Activated B cell treated with CpG ODN at 0.5 μM for 24 hours (primary cell): Measurements from ENCODE around the gene SHISAL2A. TPM values are rescaled to one million over a fixed set of nuclear protein-coding genes. Genes with fewer than 3 reads are reported as not detected.
"Not testable (repeated sequence)": the region's sequence is repeated elsewhere in the genome, so short reads cannot be mapped to it uniquely, and the experiment has no call there.

Experiments
- ATAC-seq: fragments of 200-7000 bp; cut with Tn5 transposase; one replicate; pipeline ENCODE4 v1.10.0; 2021; ENCODE audit warnings: low read depth, mild to moderate bottlenecking, moderate library complexity
- CTCF ChIA-PET: fragments of 350-600 bp; sonication (Branson Sonifier 250); formaldehyde crosslinking; loops from one replicate; lab custom pipeline; 2021; ENCODE audit warnings: antibody characterized with exemption; lab: Charles Lee
- POLR2A ChIA-PET: fragments of 350-600 bp; sonication (Branson Sonifier 250); formaldehyde crosslinking; loops from one replicate; lab custom pipeline; 2021; ENCODE audit warnings: antibody characterized with exemption; lab: Charles Lee
- DNase-seq: peaks from one replicate; pipeline ENCODE4 v3.0.0; 2022
- H3K27ac Mint-ChIP-seq: one replicate; pipeline ENCODE4 v1.8.0; 2020; ENCODE audit warnings: mixed read lengths
- H3K27me3 Mint-ChIP-seq: one replicate; pipeline ENCODE4 v1.8.0; 2021; ENCODE audit warnings: mixed read lengths
- H3K36me3 Mint-ChIP-seq: one replicate; pipeline ENCODE4 v1.8.0; 2021; ENCODE audit warnings: low read depth, mixed read lengths
- H3K4me1 Mint-ChIP-seq: one replicate; pipeline ENCODE4 v1.8.0; 2021; ENCODE audit warnings: mixed read lengths
- H3K4me3 Mint-ChIP-seq: one replicate; pipeline ENCODE4 v1.8.0; 2020; ENCODE audit warnings: mild to moderate bottlenecking, mixed read lengths
- H3K9me3 Mint-ChIP-seq: one replicate; pipeline ENCODE4 v1.8.0; 2020; ENCODE audit warnings: mixed read lengths
- CTCF ChIP-seq: fragments of 200-600 bp; IDR thresholded peaks from one replicate; pipeline ENCODE4 v1.8.0; 2022; ENCODE audit warnings: antibody characterized with exemption, mild to moderate bottlenecking
- intact Hi-C: fragments of 100-400 bp; cut with micrococcal nuclease; formaldehyde crosslinking; loops from one replicate; pipeline ENCODE4 v1.15.1; 2024
- total RNA-seq: library from RNA; stranded (reverse); gene quantifications from 2 replicates; pipeline ENCODE4 v1.2.3, GENCODE V29; 2022

Gene SHISAL2A
- total RNA-seq, 1 donor from 2014 or later: 44.2 TPM

GRCh38 chr1:52680353-52680752 is 47.4 kb downstream of the SHISAL2A start:
- H3K4me3 Mint-ChIP-seq: no peak overlapping the region
- TF ChIP-seq CTCF: no peak
- ChIA-PET CTCF (no interaction called here), POLR2A (interaction anchor here (1.0 to 3.3 kb wide), 2 partner anchors 43 to 135 kb away, joined by 4 to 20 read pairs; no protein-coding TSS in a partner anchor)
- no peak for DNase-seq
- H3K4me1 Mint-ChIP-seq: peaks cover 31% of the 10 kb centered on the region
- peaks cover 29% of the 10 kb centered on the region for H3K36me3 Mint-ChIP-seq
- H3K27me3 Mint-ChIP-seq: no peaks in the 10 kb centered on the region
- intact Hi-C loops: loop anchor here (10.0 kb wide), 1 partner anchor 206 kb away; no protein-coding TSS in a partner anchor
- no peaks in the 10 kb centered on the region for H3K9me3 Mint-ChIP-seq
- H3K27ac Mint-ChIP-seq: peak overlapping the region; percentile 5
- no peak for ATAC-seq

- CTCF ChIA-PET: no interaction called here
- intact Hi-C loops: loop anchor here (10.0 kb wide), 1 partner anchor 206 kb away; no protein-coding TSS in a partner anchor
- Mint-ChIP-seq H3K4me3 (no peak overlapping the region), H3K36me3 (peaks cover 27% of the 10 kb centered on the region), H3K27me3 (no peaks in the 10 kb centered on the region), H3K9me3 (no peaks in the 10 kb centered on the region), H3K27ac (peak overlapping the region; percentile 41), H3K4me1 (peaks cover 38% of the 10 kb centered on the region)
- no peak for ATAC-seq
- no peak for DNase-seq
- POLR2A ChIA-PET: interaction anchor here (0.6 kb wide), 1 partner anchor 121 kb away, joined by 4 read pairs; no protein-coding TSS in a partner anchor
- no peak for TF ChIP-seq CTCF
These were observed 48.2 kb downstream of the SHISAL2A start for GRCh38 chr1:52681136-52681535.

GRCh38 chr1:52683367-52683940 is 50.5 kb downstream of the SHISAL2A start:
- no peaks in the 10 kb centered on the region for H3K9me3 Mint-ChIP-seq
- peaks cover 38% of the 10 kb centered on the region for H3K36me3 Mint-ChIP-seq
- peaks cover 44% of the 10 kb centered on the region for H3K4me1 Mint-ChIP-seq
- H3K27me3 Mint-ChIP-seq: no peaks in the 10 kb centered on the region
- no peak for TF ChIP-seq CTCF
- POLR2A ChIA-PET: interaction anchor here (0.7 to 0.9 kb wide), 2 partner anchors 51 to 160 kb away, joined by 3 read pairs; partner anchors contain the start of gene SHISAL2A
- CTCF ChIA-PET: no interaction called here
- intact Hi-C loops: loop anchor here (10.0 kb wide), 1 partner anchor 209 kb away; no protein-coding TSS in a partner anchor
- ATAC-seq (no peak), DNase-seq (no peak)
- H3K27ac Mint-ChIP-seq: no peak overlapping the region
- no peak overlapping the region for H3K4me3 Mint-ChIP-seq

- H3K27me3 Mint-ChIP-seq: no peaks in the 10 kb centered on the region
- H3K4me3 Mint-ChIP-seq: no peak overlapping the region
- TF ChIP-seq CTCF: no peak
- no peaks in the 10 kb centered on the region for H3K9me3 Mint-ChIP-seq
- POLR2A ChIA-PET: interaction anchor here (0.5 to 3.4 kb wide), 4 partner anchors 28 to 636 kb away, joined by 3 to 26 read pairs (median 12); partner anchors contain the start of genes SHISAL2A and TUT4
- peak overlapping the region; percentile 32 for H3K27ac Mint-ChIP-seq
- ATAC-seq (no peak), DNase-seq (no peak)
- H3K36me3 Mint-ChIP-seq: peaks cover 37% of the 10 kb centered on the region
- CTCF ChIA-PET: interaction anchor here (3.6 kb wide), 1 partner anchor 52 kb away, joined by 11 read pairs; the partner anchor contains the start of gene SHISAL2A
- H3K4me1 Mint-ChIP-seq: peaks cover 34% of the 10 kb centered on the region
- intact Hi-C loops: loop anchor here (10.0 kb wide), 1 partner anchor 210 kb away; no protein-coding TSS in a partner anchor
These were observed 51.6 kb downstream of the SHISAL2A start for GRCh38 chr1:52684545-52684944.

GRCh38 chr1:52686261-52686751 is 53.3 kb downstream of the SHISAL2A start:
- Mint-ChIP-seq H3K4me3 (peak overlapping the region; percentile 21), H3K27ac (peak overlapping the region; percentile 73)
- POLR2A ChIA-PET: interaction anchor here (0.6 to 3.4 kb wide), 12 partner anchors 15 to 631 kb away, joined by 3 to 26 read pairs (median 4); partner anchors contain the start of genes SHISAL2A, TUT4 and TXNDC12

More at GRCh38 chr1:52686261-52686751, 53.3 kb downstream of the SHISAL2A start:
- Mint-ChIP-seq H3K36me3 (peaks cover 42% of the 10 kb centered on the region), H3K4me1 (peaks cover 27% of the 10 kb centered on the region)
- not testable (repeated sequence) for H3K27me3 Mint-ChIP-seq, H3K9me3 Mint-ChIP-seq
- ATAC-seq: peak; percentile 95
- CTCF ChIA-PET: interaction anchor here (0.7 to 3.6 kb wide), 12 partner anchors 20 to 322 kb away, joined by 3 to 11 read pairs (median 4); partner anchors contain the start of genes CC2D1B, ORC1, PRPF38A and SHISAL2A
- DNase-seq: peak; percentile 60
- intact Hi-C loops: loop anchor here (1.0 to 10.0 kb wide), 9 partner anchors 28 to 559 kb away; partner anchors contain the start of genes CC2D1B, ORC1, PRPF38A and ZFYVE9
